ENCODE measurements around the gene SRP19. TPM values are rescaled to one million over a fixed set of nuclear protein-coding genes. Genes with fewer than 3 reads are reported as not detected.
A peak's percentile ranks its signal among the peaks of the same experiment; 100 is the strongest.

Gene SRP19
- polyA plus RNA-seq, result 71.0 TPM
- long read RNA-seq, donor 1, transcript SRP19-206 (5 exons, 2,841 nt), result major isoform, 15 of 16 reads
- long read RNA-seq, donor 1, partial matches to known transcripts, result 0 of 16 reads
- long read RNA-seq, donor 1, other reads (novel, unspliced or antisense), result 0 of 16 reads
- long read RNA-seq, donor 2, transcript SRP19-206 (5 exons, 2,841 nt), result major isoform, 31 of 273 reads
- long read RNA-seq, donor 2, partial matches to known transcripts, result 80 of 273 reads
- long read RNA-seq, donor 2, other reads (novel, unspliced or antisense), result 153 of 273 reads
- long read RNA-seq, donor 3, transcript SRP19-207 (4 exons, 727 nt), result minor isoform, 5 of 94 reads
- long read RNA-seq, donor 3, transcript SRP19-206 (5 exons, 2,841 nt), result major isoform, 53 of 94 reads
- long read RNA-seq, donor 3, transcript SRP19-205 (2 exons, 473 nt), result minor isoform, 13 of 94 reads
- long read RNA-seq, donor 3, partial matches to known transcripts, result 20 of 94 reads
- long read RNA-seq, donor 3, other reads (novel, unspliced or antisense), result 0 of 94 reads
- long read RNA-seq, donor 4, transcript SRP19-206 (5 exons, 2,841 nt), result major isoform, 5 of 6 reads
- long read RNA-seq, donor 4, partial matches to known transcripts, result 0 of 6 reads
- long read RNA-seq, donor 4, other reads (novel, unspliced or antisense), result 0 of 6 reads
- long read RNA-seq, donor 5, transcript SRP19-206 (5 exons, 2,841 nt), result major isoform, 18 of 20 reads
- long read RNA-seq, donor 5, partial matches to known transcripts, result 0 of 20 reads
- long read RNA-seq, donor 5, other reads (novel, unspliced or antisense), result 0 of 20 reads
- long read RNA-seq, donor 6, transcript SRP19-205 (2 exons, 473 nt), result minor isoform, 9 of 221 reads
- long read RNA-seq, donor 6, transcript SRP19-206 (5 exons, 2,841 nt), result major isoform, 28 of 221 reads
- long read RNA-seq, donor 6, partial matches to known transcripts, result 180 of 221 reads
- long read RNA-seq, donor 6, other reads (novel, unspliced or antisense), result 0 of 221 reads
- long read RNA-seq, donor 7, transcript SRP19-206 (5 exons, 2,841 nt), result major isoform, 15 of 110 reads
- long read RNA-seq, donor 7, partial matches to known transcripts, result 92 of 110 reads
- long read RNA-seq, donor 7, other reads (novel, unspliced or antisense), result 0 of 110 reads
- long read RNA-seq, donor 8, transcript SRP19-206 (5 exons, 2,841 nt), result major isoform, 37 of 42 reads
- long read RNA-seq, donor 8, partial matches to known transcripts, result 0 of 42 reads
- long read RNA-seq, donor 8, other reads (novel, unspliced or antisense), result 0 of 42 reads
- long read RNA-seq, donor 9, transcript SRP19-206 (5 exons, 2,841 nt), result major isoform, 32 of 175 reads
- long read RNA-seq, donor 9, partial matches to known transcripts, result 40 of 175 reads
- long read RNA-seq, donor 9, other reads (novel, unspliced or antisense), result 96 of 175 reads
- long read RNA-seq, donor 10, transcript SRP19-205 (2 exons, 473 nt), result minor isoform, 9 of 278 reads
- long read RNA-seq, donor 10, transcript SRP19-206 (5 exons, 2,841 nt), result major isoform, 29 of 278 reads
- long read RNA-seq, donor 10, partial matches to known transcripts, result 235 of 278 reads
- long read RNA-seq, donor 10, other reads (novel, unspliced or antisense), result 0 of 278 reads
- long read RNA-seq, donor 11, transcript SRP19-206 (5 exons, 2,841 nt), result major isoform, 25 of 30 reads
- long read RNA-seq, donor 11, partial matches to known transcripts, result 0 of 30 reads
- long read RNA-seq, donor 11, other reads (novel, unspliced or antisense), result 0 of 30 reads

GRCh38 chr5:112860929-112861637 lies at the start of gene SRP19:
Gene SRP19, plus strand, starts transcription at chr5:112861287. Its CDS starts 90 bp downstream, at chr5:112861377.
- Histone ChIP-seq H3K4me3 (ENCODE audit: low read length) (peak within 1 kb of the TSS; percentile 79), H3K27me3 (ENCODE audit: control insufficient read depth, insufficient read depth, low read length) (no peaks in the 10 kb centered on the region), H3K9me3 (ENCODE audit: control insufficient read depth, low read depth, low read length) (no peaks in the 10 kb centered on the region), H3K4me1 (ENCODE audit: control insufficient read depth, insufficient read depth, low read length) (peaks cover 5% of the 10 kb centered on the region), H3K27ac (ENCODE audit: low read length) (peak within 1 kb of the TSS; percentile 70), H3K36me3 (ENCODE audit: control insufficient read depth, insufficient read depth, low read length) (peaks cover 12% of the 10 kb centered on the region)
- peak; percentile 95 to 97 for DNase-seq
- no CpG with 5 or more reads among the region's 47 CpGs for WGBS (ENCODE audit: insufficient coverage, low lambda C conversion rate)

GRCh38 chr5:112812549-112812948 lies 48.5 kb upstream of the SRP19 start:
- no peak for DNase-seq
- Histone ChIP-seq H3K27ac (ENCODE audit: low read length) (no peak overlapping the region), H3K4me3 (ENCODE audit: low read length) (no peak overlapping the region), H3K27me3 (ENCODE audit: control insufficient read depth, insufficient read depth, low read length) (no peaks in the 10 kb centered on the region), H3K9me3 (ENCODE audit: control insufficient read depth, low read depth, low read length) (no peaks in the 10 kb centered on the region), H3K36me3 (ENCODE audit: control insufficient read depth, insufficient read depth, low read length) (peaks cover 20% of the 10 kb centered on the region), H3K4me1 (ENCODE audit: control insufficient read depth, insufficient read depth, low read length) (no peaks in the 10 kb centered on the region)
- no CpG with 5 or more reads among the region's 1 CpG for WGBS (ENCODE audit: insufficient coverage, low lambda C conversion rate)

- Histone ChIP-seq H3K27me3 (ENCODE audit: control insufficient read depth, insufficient read depth, low read length) (no peaks in the 10 kb centered on the region), H3K9me3 (ENCODE audit: control insufficient read depth, low read depth, low read length) (no peaks in the 10 kb centered on the region), H3K36me3 (ENCODE audit: control insufficient read depth, insufficient read depth, low read length) (peaks cover 57% of the 10 kb centered on the region), H3K4me1 (ENCODE audit: control insufficient read depth, insufficient read depth, low read length) (no peaks in the 10 kb centered on the region), H3K27ac (ENCODE audit: low read length) (no peak overlapping the region), H3K4me3 (ENCODE audit: low read length) (no peak overlapping the region)
- WGBS (ENCODE audit: insufficient coverage, low lambda C conversion rate), result no CpG with 5 or more reads among the region's 1 CpG
- DNase-seq, result no peak
These were observed 40.8 kb upstream of the SRP19 start for GRCh38 chr5:112820246-112820645.

GRCh38 chr5:112822456-112822855 lies 38.6 kb upstream of the SRP19 start:
- H3K27me3 ChIP-seq (ENCODE audit: control insufficient read depth, insufficient read depth, low read length), result no peaks in the 10 kb centered on the region
- no peaks in the 10 kb centered on the region for H3K4me1 ChIP-seq (ENCODE audit: control insufficient read depth, insufficient read depth, low read length)
- H3K27ac ChIP-seq (ENCODE audit: low read length), result no peak overlapping the region
- WGBS (ENCODE audit: insufficient coverage, low lambda C conversion rate), result no CpG with 5 or more reads among the region's 4 CpGs
- no peaks in the 10 kb centered on the region for H3K9me3 ChIP-seq (ENCODE audit: control insufficient read depth, low read depth, low read length)
- no peak overlapping the region for H3K4me3 ChIP-seq (ENCODE audit: low read length)
- no peak for DNase-seq
- peaks cover 50% of the 10 kb centered on the region for H3K36me3 ChIP-seq (ENCODE audit: control insufficient read depth, insufficient read depth, low read length)

GRCh38 chr5:112823181-112823580 lies 37.9 kb upstream of the SRP19 start:
- no peak for DNase-seq
- Histone ChIP-seq H3K27me3 (ENCODE audit: control insufficient read depth, insufficient read depth, low read length) (no peaks in the 10 kb centered on the region), H3K27ac (ENCODE audit: low read length) (no peak overlapping the region), H3K9me3 (ENCODE audit: control insufficient read depth, low read depth, low read length) (no peaks in the 10 kb centered on the region), H3K4me1 (ENCODE audit: control insufficient read depth, insufficient read depth, low read length) (no peaks in the 10 kb centered on the region), H3K36me3 (ENCODE audit: control insufficient read depth, insufficient read depth, low read length) (peaks cover 50% of the 10 kb centered on the region), H3K4me3 (ENCODE audit: low read length) (no peak overlapping the region)
- no CpG with 5 or more reads among the region's 2 CpGs for WGBS (ENCODE audit: insufficient coverage, low lambda C conversion rate)

GRCh38 chr5:112823656-112824055 lies 37.4 kb upstream of the SRP19 start:
- no peak for DNase-seq
- Histone ChIP-seq H3K4me3 (ENCODE audit: low read length) (no peak overlapping the region), H3K36me3 (ENCODE audit: control insufficient read depth, insufficient read depth, low read length) (peaks cover 54% of the 10 kb centered on the region), H3K27me3 (ENCODE audit: control insufficient read depth, insufficient read depth, low read length) (no peaks in the 10 kb centered on the region), H3K4me1 (ENCODE audit: control insufficient read depth, insufficient read depth, low read length) (no peaks in the 10 kb centered on the region), H3K9me3 (ENCODE audit: control insufficient read depth, low read depth, low read length) (no peaks in the 10 kb centered on the region), H3K27ac (ENCODE audit: low read length) (no peak overlapping the region)
- 83% methylated on average over 1 of the region's 2 CpGs for WGBS (ENCODE audit: insufficient coverage, low lambda C conversion rate)

GRCh38 chr5:112824197-112824596 lies 36.9 kb upstream of the SRP19 start:
- Histone ChIP-seq H3K4me1 (ENCODE audit: control insufficient read depth, insufficient read depth, low read length) (no peaks in the 10 kb centered on the region), H3K36me3 (ENCODE audit: control insufficient read depth, insufficient read depth, low read length) (peaks cover 55% of the 10 kb centered on the region), H3K4me3 (ENCODE audit: low read length) (no peak overlapping the region), H3K27ac (ENCODE audit: low read length) (no peak overlapping the region), H3K27me3 (ENCODE audit: control insufficient read depth, insufficient read depth, low read length) (no peaks in the 10 kb centered on the region), H3K9me3 (ENCODE audit: control insufficient read depth, low read depth, low read length) (no peaks in the 10 kb centered on the region)
- no peak for DNase-seq

- no peak for DNase-seq
- H3K9me3 ChIP-seq (ENCODE audit: control insufficient read depth, low read depth, low read length), result no peaks in the 10 kb centered on the region
- H3K36me3 ChIP-seq (ENCODE audit: control insufficient read depth, insufficient read depth, low read length), result peaks cover 42% of the 10 kb centered on the region
- H3K27me3 ChIP-seq (ENCODE audit: control insufficient read depth, insufficient read depth, low read length), result no peaks in the 10 kb centered on the region
- WGBS (ENCODE audit: insufficient coverage, low lambda C conversion rate), result 90% methylated on average over 2 of the region's 2 CpGs
- no peaks in the 10 kb centered on the region for H3K4me1 ChIP-seq (ENCODE audit: control insufficient read depth, insufficient read depth, low read length)
- H3K27ac ChIP-seq (ENCODE audit: low read length), result no peak overlapping the region
- no peak overlapping the region for H3K4me3 ChIP-seq (ENCODE audit: low read length)
These were observed 30.7 kb upstream of the SRP19 start for GRCh38 chr5:112830378-112830777.

GRCh38 chr5:112833971-112834370 lies 27.1 kb upstream of the SRP19 start:
- Histone ChIP-seq H3K4me1 (ENCODE audit: control insufficient read depth, insufficient read depth, low read length) (no peaks in the 10 kb centered on the region), H3K4me3 (ENCODE audit: low read length) (no peak overlapping the region), H3K9me3 (ENCODE audit: control insufficient read depth, low read depth, low read length) (no peaks in the 10 kb centered on the region), H3K36me3 (ENCODE audit: control insufficient read depth, insufficient read depth, low read length) (peaks cover 51% of the 10 kb centered on the region), H3K27me3 (ENCODE audit: control insufficient read depth, insufficient read depth, low read length) (no peaks in the 10 kb centered on the region), H3K27ac (ENCODE audit: low read length) (no peak overlapping the region)
- 100% methylated on average over 1 of the region's 13 CpGs for WGBS (ENCODE audit: insufficient coverage, low lambda C conversion rate)
- DNase-seq, result no peak
